T-cell (primary cell): ENCODE data around the gene MYO1D. TPM values are rescaled to one million over a fixed set of nuclear protein-coding genes. Genes with fewer than 3 reads are reported as not detected.
"Not testable (repeated sequence)": the region's sequence is repeated elsewhere in the genome, so short reads cannot be mapped to it uniquely, and the experiment has no call there.

Source experiments
- ATAC-seq, 4 experiments: fragments of 200-7000 bp in 3 of 4; fragments of 150-1000 bp in 1 of 4; cut with Tn5 transposase; replicated peaks in 1 of 4; 1 replicate in 3 of 4; 2 replicates in 1 of 4; pipeline ENCODE4 v1.10.0; 2021; ENCODE audit warnings: moderate library complexity in 3 of 4, mild to moderate bottlenecking in 2 of 4, moderate number of reproducible peaks in 1 of 4
- CTCF ChIA-PET, 2 donors: fragments of 300-600 bp; sonication (Branson Sonifier 250); formaldehyde crosslinking; loops; one replicate each; lab custom pipeline; 2022; ENCODE audit warnings: antibody characterized with exemption in 2 of 2; lab: Charles Lee
- POLR2A ChIA-PET, 2 donors: fragments of 300-600 bp; sonication (Branson Sonifier 250); formaldehyde crosslinking; loops; one replicate each; lab custom pipeline; 2022; ENCODE audit warnings: antibody characterized with exemption in 2 of 2; lab: Charles Lee
- DNase-seq, 35 experiments: peaks; one replicate each; pipeline versions ENCODE4 v3.0.0 to v3.0.0-alpha.2; 2013 to 2023
- H3K27ac ChIP-seq: one replicate; pipeline ENCODE4 v1.5.1; 2013; ENCODE audit warnings: low read length
- H3K27me3 ChIP-seq, 2 experiments: replicated peaks in 1 of 2; 1 replicate in 1 of 2; 2 replicates in 1 of 2; pipeline versions ENCODE4 v1.6.1 to v1.7.0; 2013; ENCODE audit warnings: low read length in 1 of 2, mixed read lengths in 1 of 2; ENCODE audit not compliant: control insufficient read depth in 2 of 2, insufficient read depth in 2 of 2; ENCODE audit errors: extremely low read depth in 1 of 2
- H3K36me3 ChIP-seq, 2 donors: 1 replicate in 1 of 2; 2 replicates in 1 of 2; pipeline versions ENCODE4 v1.6.1 to v1.7.0; 2013; ENCODE audit warnings: low read length in 1 of 2; ENCODE audit not compliant: control insufficient read depth in 2 of 2, insufficient read depth in 1 of 2; ENCODE audit errors: extremely low read depth in 1 of 2
- H3K4me1 ChIP-seq, 2 experiments: 1 replicate in 1 of 2; 2 replicates in 1 of 2; pipeline versions ENCODE4 v1.6.1 to v1.7.0; 2013; ENCODE audit warnings: low read length in 2 of 2, mixed read lengths in 1 of 2; ENCODE audit not compliant: insufficient read depth in 2 of 2, control insufficient read depth in 1 of 2; ENCODE audit errors: extremely low read depth in 1 of 2
- H3K4me3 ChIP-seq, 2 donors: 1 replicate in 1 of 2; 2 replicates in 1 of 2; pipeline versions ENCODE4 v1.5.1 to v1.7.0; 2013; ENCODE audit warnings: mild to moderate bottlenecking in 2 of 2, low read length in 1 of 2, moderate library complexity in 1 of 2; ENCODE audit not compliant: control insufficient read depth in 1 of 2; ENCODE audit errors: extremely low read depth in 1 of 2
- H3K9me3 ChIP-seq: 2 replicates; pipeline ENCODE4 v1.7.0; 2013
- H3K27ac Mint-ChIP-seq, 2 donors: one replicate each; pipeline ENCODE4 v1.8.0; 2020 to 2021; ENCODE audit warnings: mild to moderate bottlenecking in 2 of 2, mixed read lengths in 2 of 2
- H3K27me3 Mint-ChIP-seq, 2 donors: one replicate each; pipeline ENCODE4 v1.8.0; 2021 to 2022; ENCODE audit warnings: mixed read lengths in 2 of 2
- H3K36me3 Mint-ChIP-seq: one replicate; pipeline ENCODE4 v1.8.0; 2021; ENCODE audit warnings: mixed read lengths
- H3K4me1 Mint-ChIP-seq, 3 donors: one replicate each; pipeline ENCODE4 v1.8.0; 2020 to 2022; ENCODE audit warnings: mixed read lengths in 3 of 3, mild to moderate bottlenecking in 1 of 3
- H3K4me3 Mint-ChIP-seq, 3 donors: one replicate each; pipeline ENCODE4 v1.8.0; 2020 to 2022; ENCODE audit warnings: mild to moderate bottlenecking in 3 of 3, mixed read lengths in 3 of 3, moderate library complexity in 3 of 3
- H3K9me3 Mint-ChIP-seq, 3 donors: one replicate each; pipeline ENCODE4 v1.8.0; 2020 to 2022; ENCODE audit warnings: mixed read lengths in 3 of 3
- WGBS: methylation state at CpG from one replicate; pipeline ENCODE4 v1.1.5; 2013; ENCODE audit warnings: missing lambda C conversion rate; ENCODE audit not compliant: insufficient coverage; 5-methylcytosine and 5-hydroxymethylcytosine counted together
- total RNA-seq, 35 experiments: library from RNA in 6 of 35; stranded (reverse) in 6 of 35; fragments of 120-200 nt in 1 of 35; gene quantifications; one replicate each; pipeline versions ENCODE4 v1.2.1 to v1.2.4 and lab custom pipeline; 2013 to 2026

MYO1D gene
- total RNA-seq, 5 donors from 2014 or later (not counting 1 experiment from before 2014, with no cell fraction given), result 8.3 to 11.1 (median 9.5) TPM

GRCh38 chr17:32651084-32651483, 225.8 kb downstream of the MYO1D start:
- no peak overlapping the region for H3K4me3 Mint-ChIP-seq
- Histone ChIP-seq H3K27me3 (no peaks in the 10 kb centered on the region), H3K4me1 (no peaks in the 10 kb centered on the region), H3K27ac (no peak overlapping the region), H3K36me3 (no peaks in the 10 kb centered on the region), H3K4me3 (no peak overlapping the region), H3K9me3 (no peaks in the 10 kb centered on the region)
- no peak for DNase-seq
- ATAC-seq, result no peak
- peaks cover 8 to 24% (median 16%) of the 10 kb centered on the region in 3 donors for H3K9me3 Mint-ChIP-seq
- 88% methylated on average over 1 of the region's 2 CpGs for WGBS
- CTCF ChIA-PET, result no interaction called here
- peaks cover 41% of the 10 kb centered on the region for H3K36me3 Mint-ChIP-seq
- no peaks in the 10 kb centered on the region for H3K4me1 Mint-ChIP-seq
- no peak overlapping the region for H3K27ac Mint-ChIP-seq
- H3K27me3 Mint-ChIP-seq, result no peaks in the 10 kb centered on the region
- POLR2A ChIA-PET, result no interaction called here

- ChIA-PET POLR2A (no interaction called here), CTCF (no interaction called here)
- Histone ChIP-seq H3K9me3 (no peaks in the 10 kb centered on the region), H3K27ac (no peak overlapping the region), H3K27me3 (no peaks in the 10 kb centered on the region), H3K36me3 (no peaks in the 10 kb centered on the region), H3K4me3 (no peak overlapping the region), H3K4me1 (no peaks in the 10 kb centered on the region)
- H3K4me3 Mint-ChIP-seq, result no peak overlapping the region
- peaks cover 0 to 5% of the 10 kb centered on the region in 2 donors for H3K27me3 Mint-ChIP-seq
- peaks cover 35% of the 10 kb centered on the region for H3K36me3 Mint-ChIP-seq
- DNase-seq (no peak), ATAC-seq (no peak)
- no peak overlapping the region for H3K27ac Mint-ChIP-seq
- no peaks in the 10 kb centered on the region for H3K4me1 Mint-ChIP-seq
- peaks cover 8 to 24% (median 16%) of the 10 kb centered on the region in 3 donors for H3K9me3 Mint-ChIP-seq
- WGBS, result no CpG with 5 or more reads among the region's 2 CpGs
These were observed 228.5 kb downstream of the MYO1D start for GRCh38 chr17:32648450-32648849.

GRCh38 chr17:32646941-32647340, 230.0 kb downstream of the MYO1D start:
- WGBS, result 96% methylated on average over 2 of the region's 2 CpGs
- Histone ChIP-seq H3K27me3 (no peaks in the 10 kb centered on the region), H3K9me3 (no peaks in the 10 kb centered on the region), H3K4me1 (no peaks in the 10 kb centered on the region), H3K36me3 (no peaks in the 10 kb centered on the region), H3K27ac (no peak overlapping the region), H3K4me3 (no peak overlapping the region)
- no peaks in the 10 kb centered on the region for H3K4me1 Mint-ChIP-seq
- H3K27ac Mint-ChIP-seq, result no peak overlapping the region
- CTCF ChIA-PET, result no interaction called here
- H3K9me3 Mint-ChIP-seq, result peaks cover 8 to 24% (median 19%) of the 10 kb centered on the region in 3 donors
- peaks cover 0 to 5% of the 10 kb centered on the region in 2 donors for H3K27me3 Mint-ChIP-seq
- POLR2A ChIA-PET, result no interaction called here
- H3K4me3 Mint-ChIP-seq, result no peak overlapping the region
- DNase-seq (no peak), ATAC-seq (no peak)
- peaks cover 32% of the 10 kb centered on the region for H3K36me3 Mint-ChIP-seq

GRCh38 chr17:32641514-32641913, 235.4 kb downstream of the MYO1D start:
- H3K9me3 Mint-ChIP-seq, ATAC-seq, POLR2A ChIA-PET, H3K27ac Mint-ChIP-seq, H3K27me3 ChIP-seq, H3K4me3 Mint-ChIP-seq, H3K27me3 Mint-ChIP-seq, DNase-seq, CTCF ChIA-PET, H3K4me3 ChIP-seq, H3K36me3 ChIP-seq, H3K9me3 ChIP-seq, H3K4me1 Mint-ChIP-seq, H3K27ac ChIP-seq, H3K4me1 ChIP-seq: not testable (repeated sequence)
- WGBS, result no CpG with 5 or more reads among the region's 2 CpGs
- peaks cover 11% of the 10 kb centered on the region for H3K36me3 Mint-ChIP-seq

GRCh38 chr17:32636598-32637218, 240.2 kb downstream of the MYO1D start:
- Histone ChIP-seq H3K27me3 (no peaks in the 10 kb centered on the region), H3K4me3 (no peak overlapping the region), H3K36me3 (no peaks in the 10 kb centered on the region), H3K9me3 (no peaks in the 10 kb centered on the region), H3K27ac (no peak overlapping the region), H3K4me1 (no peaks in the 10 kb centered on the region)
- Mint-ChIP-seq H3K36me3 (peaks cover 5% of the 10 kb centered on the region), H3K4me3 (no peak overlapping the region), H3K27me3 (no peaks in the 10 kb centered on the region), H3K9me3 (peaks cover 3 to 5% (median 3%) of the 10 kb centered on the region in 3 donors), H3K4me1 (no peaks in the 10 kb centered on the region), H3K27ac (no peak overlapping the region)
- DNase-seq (no peak), ATAC-seq (no peak)
- ChIA-PET CTCF (no interaction called here), POLR2A (no interaction called here)
- WGBS, result no CpG with 5 or more reads among the region's 5 CpGs

GRCh38 chr17:32634167-32634566, 242.8 kb downstream of the MYO1D start:
- Histone ChIP-seq H3K27me3 (no peaks in the 10 kb centered on the region), H3K4me1 (no peaks in the 10 kb centered on the region), H3K27ac (no peak overlapping the region), H3K4me3 (no peak overlapping the region), H3K9me3 (no peaks in the 10 kb centered on the region), H3K36me3 (no peaks in the 10 kb centered on the region)
- Mint-ChIP-seq H3K36me3 (peaks cover 9% of the 10 kb centered on the region), H3K9me3 (no peaks in the 10 kb centered on the region), H3K27ac (no peak overlapping the region), H3K4me1 (no peaks in the 10 kb centered on the region), H3K27me3 (no peaks in the 10 kb centered on the region), H3K4me3 (no peak overlapping the region)
- ATAC-seq (no peak), DNase-seq (no peak)
- 67% methylated on average over 1 of the region's 3 CpGs for WGBS
- ChIA-PET CTCF (no interaction called here), POLR2A (no interaction called here)
